ENCODE measurements around the gene RASGRF2. TPM values are rescaled to one million over a fixed set of nuclear protein-coding genes. Genes with fewer than 3 reads are reported as not detected.
"Not testable (repeated sequence)": the region's sequence is repeated elsewhere in the genome, so short reads cannot be mapped to it uniquely, and the experiment has no call there.

RASGRF2 gene
- total RNA-seq, 1 experiment from 2014 or later, result 19.4 TPM

DNA sequence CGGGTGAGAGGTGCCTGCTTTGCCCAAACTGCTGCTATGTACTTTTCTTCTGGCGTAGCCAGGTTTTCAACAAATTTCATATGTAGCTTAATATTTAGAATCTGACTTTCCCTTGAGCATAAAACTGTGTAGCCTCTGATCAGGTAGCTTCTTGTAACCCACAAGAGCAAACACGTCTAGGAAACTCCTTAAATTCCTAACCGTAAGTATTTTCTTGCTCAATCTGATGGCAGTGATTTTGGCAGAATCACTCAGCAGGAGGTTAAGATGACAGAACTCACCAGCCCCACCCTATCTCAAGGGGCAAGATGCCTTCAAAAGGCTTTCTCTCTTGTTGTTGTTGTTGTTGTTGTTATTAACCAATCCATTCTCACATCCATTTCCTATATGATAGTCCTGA lies 293.7 kb downstream of the RASGRF2 start:
- Histone ChIP-seq H3K36me3 (ENCODE audit: insufficient read depth, low read length) (0 out of 2 replicates have a peak, but pooled peaks cover 5% of the 10 kb centered on the region), H4K20me1 (ENCODE audit: insufficient read depth, low read depth, low read length) (no peaks in the 10 kb centered on the region), H3K79me2 (ENCODE audit: low read length) (peaks cover 45% of the 10 kb centered on the region), H3K27me3 (ENCODE audit: low read length) (no peaks in the 10 kb centered on the region), H3K9me3 (ENCODE audit: low read length) (no peaks in the 10 kb centered on the region), H3K4me2 (ENCODE audit: low read depth, low read length, poor library complexity, severe bottlenecking) (no peak overlapping the region), H3K9ac (ENCODE audit: low read length) (no peak overlapping the region), H3K4me1 (ENCODE audit: low read length) (peaks cover 9% of the 10 kb centered on the region), H2AFZ (ENCODE audit: low read length) (no peak overlapping the region), H3K9me2 (replicated peaks; ENCODE audit: insufficient read depth, low read length) (no peaks in the 10 kb centered on the region), H3K4me3 (ENCODE audit: low read length) (no peak overlapping the region), H3K27ac (ENCODE audit: low read length) (no peak overlapping the region)
- DNase-seq, result no peak

DNA sequence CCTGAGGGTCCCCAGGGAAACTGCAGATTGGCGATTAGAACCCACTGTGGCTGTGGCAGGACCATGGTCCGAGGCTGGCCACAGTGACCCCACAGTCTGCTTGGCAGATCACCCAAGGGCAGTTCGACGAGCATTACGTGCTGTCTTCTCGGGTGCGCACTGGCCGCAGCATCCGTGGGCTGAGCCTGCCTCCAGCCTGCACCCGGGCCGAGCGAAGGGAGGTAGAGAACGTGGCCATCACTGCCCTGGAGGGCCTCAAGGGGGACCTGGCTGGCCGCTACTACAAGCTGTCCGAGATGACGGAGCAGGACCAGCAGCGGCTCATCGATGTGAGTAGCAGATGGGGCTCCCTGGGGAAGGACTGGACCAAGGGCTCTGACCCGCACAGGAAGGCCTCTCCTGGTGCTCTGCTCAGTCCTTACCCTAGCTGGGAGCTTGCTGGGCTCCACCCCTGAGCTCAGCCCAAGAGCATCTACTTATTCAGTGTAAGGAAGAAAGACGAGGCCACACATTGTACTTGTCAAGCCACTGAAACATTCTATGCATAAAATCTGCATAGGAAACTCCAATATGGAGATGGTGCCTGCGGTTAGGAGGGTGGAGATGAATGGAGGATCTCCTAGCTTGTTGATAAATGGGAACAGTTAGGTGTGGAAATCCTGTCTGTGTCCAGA lies 294.9 kb downstream of the RASGRF2 start:
- Histone ChIP-seq H2AFZ (ENCODE audit: low read length) (no peak overlapping the region), H3K9ac (ENCODE audit: low read length) (no peak overlapping the region), H3K4me3 (ENCODE audit: low read length) (no peak overlapping the region), H4K20me1 (ENCODE audit: insufficient read depth, low read depth, low read length) (0 out of 2 replicates have a peak, but pooled peaks cover 2% of the 10 kb centered on the region), H3K9me2 (replicated peaks; ENCODE audit: insufficient read depth, low read length) (no peaks in the 10 kb centered on the region), H3K36me3 (ENCODE audit: insufficient read depth, low read length) (peaks cover 10% of the 10 kb centered on the region; the same call in 1 of the 2 replicates), H3K4me1 (ENCODE audit: low read length) (peaks cover 9% of the 10 kb centered on the region), H3K27me3 (ENCODE audit: low read length) (no peaks in the 10 kb centered on the region), H3K9me3 (ENCODE audit: low read length) (no peaks in the 10 kb centered on the region), H3K4me2 (ENCODE audit: low read depth, low read length, poor library complexity, severe bottlenecking) (no peak overlapping the region), H3K79me2 (ENCODE audit: low read length) (peaks cover 56% of the 10 kb centered on the region), H3K27ac (ENCODE audit: low read length) (no peak overlapping the region)
- no peak for DNase-seq

DNA sequence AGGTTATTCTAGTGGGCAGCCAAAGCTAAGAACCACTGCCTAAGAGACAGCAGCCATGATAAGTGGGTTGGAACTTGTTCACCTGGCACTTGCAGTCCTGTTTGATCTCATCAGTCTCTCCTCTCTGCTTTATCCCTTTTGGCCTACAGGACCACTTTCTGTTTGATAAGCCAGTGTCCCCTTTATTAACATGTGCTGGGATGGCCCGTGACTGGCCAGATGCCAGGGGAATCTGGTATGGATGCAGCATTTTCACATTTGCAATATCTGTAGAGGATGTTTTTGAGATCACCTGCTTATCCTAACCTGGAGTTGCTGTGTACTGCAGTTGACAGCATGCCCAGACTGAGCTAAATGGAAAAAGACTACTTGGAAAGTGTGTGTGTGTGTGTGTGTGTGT lies 296.6 kb downstream of the RASGRF2 start:
- Histone ChIP-seq H3K36me3 (ENCODE audit: insufficient read depth, low read length) (peaks cover 6% of the 10 kb centered on the region; the same call in 1 of the 2 replicates), H3K4me2 (ENCODE audit: low read depth, low read length, poor library complexity, severe bottlenecking) (no peak overlapping the region)
- DNase-seq, result no peak

DNA sequence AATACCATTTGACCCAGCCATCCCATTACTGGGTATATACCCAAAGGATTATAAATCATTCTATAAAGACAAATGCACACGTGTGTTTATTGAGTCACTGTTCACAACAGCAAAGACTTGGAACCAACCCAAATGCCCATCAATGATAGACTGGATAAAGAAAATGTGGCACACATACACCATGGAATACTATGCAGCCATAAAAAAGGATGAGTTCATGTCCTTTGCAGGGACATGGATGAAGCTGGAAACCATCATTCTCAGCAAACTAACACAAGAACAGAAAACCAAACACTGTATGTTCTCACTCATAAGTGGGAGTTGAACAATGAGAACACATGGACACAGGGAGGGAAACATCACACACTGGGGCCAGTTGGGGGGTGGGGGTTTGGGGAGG lies 302.6 kb downstream of the RASGRF2 start:
- H3K27ac ChIP-seq (ENCODE audit: low read length); H3K9ac ChIP-seq (ENCODE audit: low read length); H3K9me2 ChIP-seq (replicated peaks; ENCODE audit: insufficient read depth, low read length); H3K9me3 ChIP-seq (ENCODE audit: low read length); H4K20me1 ChIP-seq (ENCODE audit: insufficient read depth, low read depth, low read length); DNase-seq; H3K27me3 ChIP-seq (ENCODE audit: low read length); H2AFZ ChIP-seq (ENCODE audit: low read length); H3K4me2 ChIP-seq (ENCODE audit: low read depth, low read length, poor library complexity, severe bottlenecking); H3K36me3 ChIP-seq (ENCODE audit: insufficient read depth, low read length); H3K4me3 ChIP-seq (ENCODE audit: low read length): not testable (repeated sequence)
- Histone ChIP-seq H3K4me1 (ENCODE audit: low read length) (peaks cover 18% of the 10 kb centered on the region), H3K79me2 (ENCODE audit: low read length) (peaks cover 68% of the 10 kb centered on the region)

More for the DNA sequence above, 296.6 kb downstream of the RASGRF2 start:
- no peak overlapping the region for H3K9ac ChIP-seq (ENCODE audit: low read length)
- H2AFZ ChIP-seq (ENCODE audit: low read length), result no peak overlapping the region
- H3K27ac ChIP-seq (ENCODE audit: low read length), result no peak overlapping the region; the same call in 1 of the 2 replicates
- H3K9me2 ChIP-seq (replicated peaks; ENCODE audit: insufficient read depth, low read length), result no peaks in the 10 kb centered on the region
- peaks cover 9% of the 10 kb centered on the region for H3K4me1 ChIP-seq (ENCODE audit: low read length)
- no peaks in the 10 kb centered on the region for H3K9me3 ChIP-seq (ENCODE audit: low read length)
- 0 out of 2 replicates have a peak, but pooled peaks cover 2% of the 10 kb centered on the region for H4K20me1 ChIP-seq (ENCODE audit: insufficient read depth, low read depth, low read length)
- H3K79me2 ChIP-seq (ENCODE audit: low read length), result peaks cover 65% of the 10 kb centered on the region
- no peaks in the 10 kb centered on the region for H3K27me3 ChIP-seq (ENCODE audit: low read length)
- H3K4me3 ChIP-seq (ENCODE audit: low read length), result no peak overlapping the region

DNA sequence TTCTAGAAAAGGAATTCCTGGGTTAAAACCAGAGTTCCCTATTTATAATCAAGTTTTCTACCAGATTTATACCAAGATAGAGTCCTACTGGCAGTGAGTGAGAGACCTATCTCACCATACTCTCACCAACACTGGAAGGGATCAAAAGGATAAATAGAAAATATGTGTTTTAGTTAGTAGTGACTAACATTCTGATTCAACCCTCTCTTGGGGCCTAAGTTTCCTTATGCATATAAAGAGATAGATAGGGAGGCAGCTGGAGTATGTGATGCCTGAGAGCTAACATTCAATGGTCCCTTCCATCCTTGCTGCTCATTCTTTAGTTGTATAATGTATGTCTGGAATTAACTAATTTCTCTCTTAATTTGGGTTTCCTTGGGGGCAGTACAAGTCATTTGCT lies 304.9 kb downstream of the RASGRF2 start:
- Histone ChIP-seq H3K27me3 (ENCODE audit: low read length) (no peaks in the 10 kb centered on the region), H3K9me3 (ENCODE audit: low read length) (no peaks in the 10 kb centered on the region), H4K20me1 (ENCODE audit: insufficient read depth, low read depth, low read length) (no peaks in the 10 kb centered on the region), H3K4me3 (ENCODE audit: low read length) (no peak overlapping the region), H3K9ac (ENCODE audit: low read length) (no peak overlapping the region), H3K36me3 (ENCODE audit: insufficient read depth, low read length) (no peaks in the 10 kb centered on the region; the same call in none of the 2 replicates), H3K4me1 (ENCODE audit: low read length) (peaks cover 32% of the 10 kb centered on the region), H3K79me2 (ENCODE audit: low read length) (peaks cover 70% of the 10 kb centered on the region), H2AFZ (ENCODE audit: low read length) (no peak overlapping the region), H3K27ac (ENCODE audit: low read length) (no peak overlapping the region), H3K4me2 (ENCODE audit: low read depth, low read length, poor library complexity, severe bottlenecking) (no peak overlapping the region), H3K9me2 (replicated peaks; ENCODE audit: insufficient read depth, low read length) (no peaks in the 10 kb centered on the region)
- DNase-seq, result no peak

DNA sequence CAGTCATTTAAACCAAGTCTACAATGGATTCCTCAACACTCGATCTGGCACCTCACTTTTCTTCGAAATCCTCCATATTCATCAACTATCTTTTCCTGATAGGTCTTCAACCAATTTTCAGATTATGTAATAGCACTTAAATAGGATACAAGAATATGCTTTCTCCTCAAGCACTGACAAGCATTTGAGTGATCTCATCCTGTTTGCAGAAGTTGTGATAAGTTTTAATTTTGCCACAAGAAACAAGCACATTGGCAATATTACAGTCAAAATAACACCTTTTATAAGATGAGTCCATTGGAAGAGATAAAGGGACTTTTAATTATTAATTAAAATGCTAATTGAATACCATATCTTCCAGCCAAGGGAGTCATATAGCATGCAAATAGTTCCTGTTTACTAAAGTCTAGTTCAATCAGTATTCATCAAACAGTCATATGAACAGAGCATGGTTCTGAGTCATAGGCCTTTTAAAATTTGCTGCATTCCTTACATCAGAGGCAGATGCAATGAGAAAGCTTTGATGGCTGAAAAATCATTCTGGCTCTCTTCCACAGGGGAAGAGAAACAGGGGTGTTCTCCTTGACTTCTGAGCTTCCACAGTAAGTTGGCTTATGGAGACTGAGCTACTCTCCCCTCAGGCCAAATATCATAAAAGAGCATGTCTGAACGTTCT lies 308.5 kb downstream of the RASGRF2 start:
- no peak overlapping the region for H3K9ac ChIP-seq (ENCODE audit: low read length)
- H3K4me1 ChIP-seq (ENCODE audit: low read length), result peaks cover 40% of the 10 kb centered on the region
- no peaks in the 10 kb centered on the region for H3K27me3 ChIP-seq (ENCODE audit: low read length)
- no peak for DNase-seq
- no peaks in the 10 kb centered on the region for H3K9me2 ChIP-seq (replicated peaks; ENCODE audit: insufficient read depth, low read length)
- H4K20me1 ChIP-seq (ENCODE audit: insufficient read depth, low read depth, low read length), result no peaks in the 10 kb centered on the region
- H3K79me2 ChIP-seq (ENCODE audit: low read length), result peaks cover 87% of the 10 kb centered on the region
- H3K27ac ChIP-seq (ENCODE audit: low read length), result no peak overlapping the region
- H2AFZ ChIP-seq (ENCODE audit: low read length), result no peak overlapping the region
- no peak overlapping the region for H3K4me3 ChIP-seq (ENCODE audit: low read length)
- H3K36me3 ChIP-seq (ENCODE audit: insufficient read depth, low read length), result no peaks in the 10 kb centered on the region; the same call in none of the 2 replicates
- no peak overlapping the region for H3K4me2 ChIP-seq (ENCODE audit: low read depth, low read length, poor library complexity, severe bottlenecking)
- H3K9me3 ChIP-seq (ENCODE audit: low read length), result no peaks in the 10 kb centered on the region

DNA sequence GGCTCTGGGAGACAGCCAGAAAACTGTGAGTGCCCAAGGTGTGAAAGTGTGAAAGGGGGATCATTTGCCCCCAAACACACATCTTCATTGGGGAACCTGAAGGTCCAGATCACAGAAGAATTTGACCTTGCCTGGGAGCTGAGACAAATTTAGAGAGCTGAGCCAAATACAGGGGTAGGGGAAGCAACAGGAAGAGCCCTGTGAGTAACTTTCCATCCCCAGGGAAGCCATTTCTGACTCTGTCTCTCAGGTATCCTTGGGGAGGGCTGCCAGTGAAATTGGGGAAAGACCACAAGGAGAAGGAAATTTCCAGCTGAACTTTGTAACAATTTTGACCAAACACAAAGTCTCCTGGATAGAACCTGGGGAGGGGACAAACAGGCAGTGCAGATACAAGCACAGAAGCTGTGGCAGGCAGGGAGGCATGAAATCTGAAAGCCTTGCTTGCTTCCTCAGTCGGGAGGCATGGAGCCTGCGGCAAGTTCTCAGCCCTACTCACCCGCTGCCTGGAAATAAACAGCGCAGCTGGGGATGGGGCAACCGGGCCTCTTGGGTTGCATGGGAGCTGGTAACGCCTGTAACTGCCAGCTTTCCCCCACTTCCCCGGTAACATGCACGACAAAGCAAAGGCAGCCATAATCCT lies 309.7 kb downstream of the RASGRF2 start:
- no peak for DNase-seq
- Histone ChIP-seq H3K4me2 (ENCODE audit: low read depth, low read length, poor library complexity, severe bottlenecking) (no peak overlapping the region), H3K36me3 (ENCODE audit: insufficient read depth, low read length) (no peaks in the 10 kb centered on the region; the same call in none of the 2 replicates), H3K4me1 (ENCODE audit: low read length) (peaks cover 40% of the 10 kb centered on the region), H3K27ac (ENCODE audit: low read length) (no peak overlapping the region), H3K9ac (ENCODE audit: low read length) (no peak overlapping the region), H4K20me1 (ENCODE audit: insufficient read depth, low read depth, low read length) (no peaks in the 10 kb centered on the region), H3K79me2 (ENCODE audit: low read length) (peaks cover 90% of the 10 kb centered on the region), H3K9me2 (replicated peaks; ENCODE audit: insufficient read depth, low read length) (no peaks in the 10 kb centered on the region), H3K27me3 (ENCODE audit: low read length) (no peaks in the 10 kb centered on the region), H3K9me3 (ENCODE audit: low read length) (no peaks in the 10 kb centered on the region), H2AFZ (ENCODE audit: low read length) (no peak overlapping the region), H3K4me3 (ENCODE audit: low read length) (no peak overlapping the region)

DNA sequence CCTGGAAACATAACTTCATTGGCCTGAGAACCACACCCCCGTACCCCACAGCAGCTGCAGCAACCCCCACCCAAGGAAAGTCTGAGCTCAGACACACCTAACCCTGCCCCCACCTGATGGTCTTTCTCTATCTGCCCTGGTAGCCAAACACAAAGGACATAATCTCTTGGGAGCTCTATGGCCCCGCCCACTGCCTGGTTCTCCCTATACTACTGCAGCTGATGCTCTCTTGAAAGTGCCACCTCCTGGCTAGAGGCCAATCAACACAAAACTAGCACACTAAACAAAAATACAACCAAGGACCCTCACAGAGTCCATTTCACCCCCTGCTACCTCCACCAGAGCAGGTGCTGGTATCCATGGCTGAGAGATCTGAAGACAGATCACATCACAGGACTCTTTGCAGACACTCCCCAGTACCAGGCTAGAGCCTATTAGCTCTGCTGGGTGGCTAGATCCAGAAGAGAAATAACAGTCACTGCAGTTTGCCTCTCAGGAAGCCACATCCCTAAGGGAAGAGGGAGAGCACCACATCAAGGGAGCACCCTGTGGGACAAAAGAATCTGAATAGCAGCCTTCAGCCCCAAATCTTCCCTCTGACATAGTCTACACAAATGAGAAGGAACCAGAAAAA lies 310.3 kb downstream of the RASGRF2 start:
- H3K9me3 ChIP-seq (ENCODE audit: low read length); H3K9me2 ChIP-seq (replicated peaks; ENCODE audit: insufficient read depth, low read length); H3K27me3 ChIP-seq (ENCODE audit: low read length); H3K4me3 ChIP-seq (ENCODE audit: low read length); H2AFZ ChIP-seq (ENCODE audit: low read length); DNase-seq; H3K9ac ChIP-seq (ENCODE audit: low read length); H4K20me1 ChIP-seq (ENCODE audit: insufficient read depth, low read depth, low read length); H3K27ac ChIP-seq (ENCODE audit: low read length); H3K36me3 ChIP-seq (ENCODE audit: insufficient read depth, low read length); H3K4me2 ChIP-seq (ENCODE audit: low read depth, low read length, poor library complexity, severe bottlenecking): not testable (repeated sequence)
- peaks cover 37% of the 10 kb centered on the region for H3K4me1 ChIP-seq (ENCODE audit: low read length)
- H3K79me2 ChIP-seq (ENCODE audit: low read length), result peaks cover 91% of the 10 kb centered on the region
